ENCODE measurements around the gene SLC6A6.

SLC6A6 gene

DNA sequence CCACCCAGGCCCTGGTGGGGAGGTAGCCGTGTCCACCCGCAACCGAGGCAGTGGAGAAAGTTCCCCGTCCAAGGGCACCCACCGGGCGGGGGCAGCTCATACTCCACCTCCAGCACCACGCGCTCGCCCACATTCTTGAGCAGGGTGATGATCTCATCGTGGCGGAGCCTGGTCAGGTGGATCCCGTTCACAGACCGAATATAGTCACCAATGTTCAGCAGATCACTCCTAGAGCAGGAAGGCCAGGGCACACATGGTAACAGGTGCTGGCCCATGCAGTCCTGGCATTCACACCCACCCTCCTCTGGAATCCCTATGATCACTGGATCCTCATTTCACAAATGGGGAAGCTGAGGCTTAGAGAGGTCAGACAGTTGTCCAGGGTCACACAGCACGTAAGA lies 121.9 kb downstream of the SLC6A6 start:
- DNase-seq (ENCODE audit: low read depth), result no peak

DNA sequence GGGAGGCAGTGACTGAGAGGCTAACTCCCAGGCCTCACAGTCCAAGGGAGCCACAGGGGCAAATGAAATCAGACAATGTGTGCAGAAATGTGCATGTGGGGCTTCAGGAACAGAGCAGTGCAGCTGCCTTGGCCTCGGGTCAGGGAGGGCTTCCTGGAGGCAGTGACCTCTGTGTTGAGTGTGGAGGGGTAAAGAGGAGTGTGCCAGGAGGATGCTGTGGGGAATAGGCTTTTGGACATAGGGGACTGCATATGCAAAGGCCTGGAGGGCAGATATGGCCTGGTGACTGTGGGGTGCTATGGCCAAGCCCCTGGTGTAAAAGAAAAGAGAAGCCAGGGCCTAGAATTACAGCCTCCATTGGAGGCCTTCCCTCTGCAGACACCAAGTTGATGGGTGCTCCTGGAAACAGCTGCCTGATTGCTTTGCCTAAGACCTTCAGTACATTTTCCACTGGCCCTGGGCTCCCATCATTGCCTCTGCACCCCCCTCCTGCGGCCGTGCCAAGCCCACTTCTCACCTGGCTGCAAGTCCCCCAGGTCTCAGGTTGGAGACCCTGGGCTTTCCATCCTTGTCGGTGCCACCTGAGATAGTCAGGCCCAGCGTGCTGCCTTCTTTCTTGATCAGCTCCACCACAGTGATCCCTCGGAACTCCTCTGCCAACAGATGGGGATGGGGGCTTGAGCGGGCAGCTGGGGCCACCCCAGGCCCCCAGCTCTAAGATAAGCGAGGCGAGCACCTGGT lies 122.7 kb downstream of the SLC6A6 start:
- DNase-seq (ENCODE audit: low read depth), result no peak

DNA sequence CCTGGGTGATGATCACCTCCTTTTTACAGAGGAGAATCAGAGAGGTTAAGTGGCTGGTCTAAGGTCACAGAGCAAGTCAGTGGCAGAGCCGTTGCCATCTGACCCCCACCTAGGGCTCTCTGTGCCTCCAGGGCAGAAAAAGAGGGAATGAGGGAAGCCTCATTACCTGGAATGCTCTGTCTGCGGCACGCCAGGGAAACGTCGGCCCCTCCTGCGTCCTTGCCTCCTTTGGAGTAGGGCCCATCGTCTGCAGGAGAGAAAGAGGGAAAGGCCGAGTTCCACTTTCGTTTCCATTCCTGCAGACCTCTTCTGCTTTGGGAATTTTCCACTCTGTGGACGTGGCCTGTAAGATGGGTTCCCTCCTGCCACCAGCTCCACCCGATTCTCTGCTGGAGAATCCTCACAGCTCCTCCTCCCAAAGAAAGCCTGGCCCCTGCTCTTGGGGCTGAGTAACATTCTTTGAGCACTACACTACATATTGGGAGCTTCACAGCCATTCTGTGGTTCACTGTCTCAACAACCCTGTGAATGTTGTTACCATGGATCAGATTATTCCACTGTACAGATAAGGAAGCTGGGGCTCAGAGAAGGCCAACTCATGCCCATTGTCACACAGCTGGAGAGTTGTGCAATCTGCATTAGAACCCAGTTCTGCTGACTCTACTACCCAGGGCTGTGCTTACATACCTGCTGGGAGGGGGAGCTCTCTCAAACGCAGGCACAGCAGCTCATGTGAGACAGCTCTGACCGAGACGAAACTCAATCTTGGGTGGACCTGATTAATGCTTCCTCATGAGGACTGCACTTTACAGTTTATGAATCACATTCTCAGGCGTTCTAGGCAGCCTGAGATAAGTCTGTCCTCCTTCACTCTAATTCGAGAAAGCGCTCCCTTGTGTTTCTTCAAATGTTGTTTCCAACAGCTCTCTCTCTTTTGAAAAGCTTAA lies 123.6 kb downstream of the SLC6A6 start:
- no peak for DNase-seq (ENCODE audit: low read depth)

DNA sequence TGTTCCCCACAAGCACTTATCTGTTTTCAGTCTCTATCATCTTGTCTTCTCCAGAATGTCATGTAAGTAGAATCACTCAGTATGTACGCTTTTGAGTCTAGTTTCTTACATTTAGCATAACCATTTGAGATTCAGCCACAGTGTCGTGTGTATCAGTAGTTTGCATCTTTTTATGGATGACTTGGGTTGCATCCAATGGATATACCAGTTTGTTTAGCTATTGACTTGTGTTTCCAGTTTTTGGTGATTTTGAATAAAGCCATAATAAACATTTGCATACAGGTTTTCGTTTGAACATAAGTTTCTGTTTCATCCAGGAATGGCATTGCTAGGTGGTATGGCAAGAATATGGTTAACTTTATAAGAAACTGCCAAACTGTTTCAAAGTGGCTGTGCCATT lies 125.7 kb downstream of the SLC6A6 start:
- no peak for DNase-seq (ENCODE audit: low read depth)

DNA sequence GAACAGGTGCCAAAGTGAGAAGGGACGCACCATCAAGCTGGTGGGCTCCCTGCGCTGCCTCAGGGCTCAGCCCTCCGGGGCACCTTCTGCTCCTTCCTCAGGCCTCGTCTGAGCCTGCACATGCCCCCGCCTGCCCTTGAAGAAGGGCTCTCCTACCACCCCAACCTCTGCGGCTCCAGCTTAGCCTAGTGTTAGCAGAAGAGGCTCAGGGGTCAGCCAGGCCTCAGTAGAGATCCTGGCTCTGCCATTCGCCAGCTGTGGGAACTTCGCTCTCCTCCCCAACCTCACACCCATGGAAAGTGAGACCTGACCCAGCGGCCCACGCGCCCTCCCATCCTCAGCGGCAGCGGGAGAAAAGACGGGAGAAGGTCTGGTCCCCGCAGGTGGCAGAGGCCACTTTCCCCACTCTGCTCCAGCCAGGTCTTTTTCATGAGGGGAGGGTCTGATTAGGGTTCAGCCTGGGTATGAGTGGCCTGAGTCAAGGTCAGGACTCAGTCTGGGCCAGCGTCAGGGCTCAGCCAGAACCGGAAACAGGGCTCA lies 129.5 kb downstream of the SLC6A6 start:
- DNase-seq (ENCODE audit: low read depth), result no peak

DNA sequence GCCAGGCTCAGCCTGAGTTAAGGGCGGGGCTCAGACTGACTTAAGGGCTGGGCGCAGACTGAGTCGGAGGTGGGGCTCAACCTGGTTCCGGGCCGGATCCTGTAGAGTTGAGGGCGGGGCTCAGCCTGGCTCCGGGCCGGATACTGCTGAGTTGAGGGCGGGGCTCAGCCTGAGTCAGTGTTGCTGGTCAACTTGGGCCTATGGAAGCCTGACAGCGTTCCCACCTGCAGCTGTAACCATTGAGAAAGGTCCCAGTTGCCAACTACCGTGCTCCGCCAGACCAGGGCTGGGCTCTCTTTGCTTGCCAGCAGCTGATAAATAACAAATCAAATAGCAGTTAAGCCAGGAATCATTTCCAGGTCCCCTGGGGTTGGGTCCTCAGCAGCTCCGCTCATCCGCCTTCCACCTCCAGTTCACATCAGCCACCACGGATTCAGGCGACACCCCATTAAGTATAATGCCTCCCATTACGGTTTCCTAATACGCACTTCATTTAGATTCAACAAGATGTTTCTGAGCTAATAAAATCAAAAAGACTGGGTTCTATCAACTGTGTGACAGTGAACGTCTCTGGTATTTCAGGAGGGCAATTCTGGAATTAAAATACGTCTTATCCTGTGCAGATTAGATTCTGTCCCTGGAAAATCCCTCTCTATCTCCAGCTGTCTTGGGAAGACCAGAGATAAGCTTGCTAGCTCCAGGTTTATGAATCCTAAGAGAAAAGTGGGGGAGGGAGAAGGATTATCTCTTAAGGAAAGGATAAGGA lies 130.5 kb downstream of the SLC6A6 start:
- DNase-seq (ENCODE audit: low read depth), result no peak

DNA sequence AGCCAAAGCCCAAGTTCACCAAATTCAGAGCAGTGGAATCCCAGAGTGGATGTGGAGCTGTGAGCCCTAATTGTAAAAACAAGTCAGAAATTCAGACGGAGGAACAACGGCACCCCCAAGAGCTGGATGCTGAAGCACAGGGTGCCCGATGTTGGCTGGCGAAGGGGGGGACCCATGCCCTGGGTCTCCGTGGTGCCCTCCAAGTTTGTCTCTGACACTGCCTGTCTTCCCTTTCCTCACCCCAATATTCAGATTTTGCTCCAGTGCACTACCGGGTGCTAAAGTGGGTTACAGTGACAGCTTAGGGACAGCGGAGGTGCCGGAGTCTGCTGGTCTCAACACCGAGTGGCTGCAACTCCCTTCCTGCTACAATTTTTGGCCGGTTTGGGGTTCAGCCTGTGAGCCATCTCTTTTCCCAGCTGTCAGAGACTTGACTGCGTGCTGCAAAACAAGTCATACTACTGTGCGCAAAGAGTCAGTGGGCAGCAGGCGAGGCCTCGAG lies 131.1 kb downstream of the SLC6A6 start:
- DNase-seq (ENCODE audit: low read depth), result no peak

DNA sequence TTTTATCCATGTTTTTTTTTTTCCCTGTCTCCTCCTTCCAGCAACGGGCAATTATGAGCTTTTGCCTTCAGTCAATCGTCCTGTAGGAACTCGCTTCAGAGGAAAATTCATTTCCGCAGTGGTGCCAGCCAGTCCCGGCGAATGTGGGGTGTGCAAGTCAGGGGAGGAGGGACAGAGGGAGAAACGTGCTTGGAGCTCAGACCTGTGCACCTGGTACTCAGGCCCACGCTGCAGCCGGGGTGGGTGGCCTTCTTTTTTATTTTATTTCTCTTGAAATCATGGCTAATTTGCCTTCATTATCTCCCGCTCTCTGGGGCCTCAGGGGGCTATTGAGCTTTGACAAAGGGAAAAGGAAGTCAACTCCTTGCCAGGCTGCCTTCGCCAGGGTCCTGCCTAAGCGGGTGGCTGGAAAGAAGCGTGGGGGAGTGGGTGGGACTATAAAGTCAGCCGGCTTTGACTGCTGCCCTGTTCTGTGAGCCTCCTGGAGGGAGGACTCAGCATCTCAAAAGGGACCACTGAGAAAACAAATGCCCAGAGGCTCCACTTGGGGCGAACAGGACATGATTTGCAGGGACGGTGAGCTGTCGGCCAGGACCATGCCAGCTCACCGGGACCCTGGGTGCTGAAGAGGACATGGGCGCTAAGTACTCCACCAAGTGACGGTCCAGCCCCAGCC lies 132.2 kb downstream of the SLC6A6 start:
- DNase-seq (ENCODE audit: low read depth), result no peak

DNA sequence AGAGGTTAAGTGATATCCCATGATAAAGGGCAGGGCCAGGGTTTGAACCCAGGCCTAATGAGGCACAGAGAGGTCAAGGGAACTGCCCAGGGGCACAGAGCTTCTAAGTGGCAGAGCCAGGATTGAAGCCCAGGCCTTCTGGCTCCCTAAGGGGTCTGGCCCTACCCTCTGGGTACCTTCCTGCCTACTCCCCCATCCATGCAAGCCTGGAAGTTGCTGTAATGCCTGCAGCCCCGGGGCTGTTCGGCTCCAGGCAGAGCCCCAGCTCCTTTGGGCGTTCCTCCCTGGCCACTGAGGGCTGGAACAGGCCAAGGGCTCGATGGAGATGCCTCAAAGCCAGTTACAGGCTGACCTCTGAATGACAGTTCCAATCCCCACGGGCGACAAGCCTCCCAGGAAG lies 133.2 kb downstream of the SLC6A6 start:
- DNase-seq (ENCODE audit: low read depth), result no peak

DNA sequence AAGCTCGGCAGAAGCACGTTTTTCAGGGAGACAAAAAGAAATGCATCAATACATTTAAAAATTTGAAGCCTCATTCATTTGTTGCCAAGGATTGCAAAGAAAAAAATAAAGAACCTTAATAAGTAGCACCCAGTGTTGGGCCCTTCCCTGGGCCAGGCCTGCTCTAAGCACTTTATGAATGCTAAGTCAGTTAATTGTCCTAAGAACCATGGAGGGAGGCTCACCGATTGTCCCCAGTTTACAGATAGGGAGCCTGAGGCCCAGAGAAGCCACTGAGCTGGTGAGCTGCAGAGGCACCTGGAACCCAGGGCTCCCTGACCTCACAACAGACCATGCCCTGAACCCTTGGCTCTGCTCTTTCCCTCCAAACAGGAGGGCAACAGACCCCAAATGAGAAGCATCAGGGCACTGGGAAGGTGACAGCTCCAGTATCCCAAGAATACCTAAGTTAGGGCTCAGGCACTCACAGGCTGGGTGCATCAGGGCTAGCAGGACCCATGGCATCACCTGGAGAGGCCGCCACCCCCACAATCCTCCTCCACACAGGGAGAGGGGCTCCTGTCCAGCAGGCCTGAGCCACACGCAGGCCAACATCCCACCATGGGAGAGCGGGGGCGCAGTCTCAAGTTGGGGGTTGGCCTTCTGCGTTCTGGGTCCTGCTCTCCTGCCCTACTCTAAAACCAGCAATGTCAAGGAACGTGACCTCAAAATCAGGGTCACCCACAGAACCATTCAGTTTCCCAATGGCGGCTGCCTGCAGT lies 133.8 kb downstream of the SLC6A6 start:
- no peak for DNase-seq (ENCODE audit: low read depth)

DNA sequence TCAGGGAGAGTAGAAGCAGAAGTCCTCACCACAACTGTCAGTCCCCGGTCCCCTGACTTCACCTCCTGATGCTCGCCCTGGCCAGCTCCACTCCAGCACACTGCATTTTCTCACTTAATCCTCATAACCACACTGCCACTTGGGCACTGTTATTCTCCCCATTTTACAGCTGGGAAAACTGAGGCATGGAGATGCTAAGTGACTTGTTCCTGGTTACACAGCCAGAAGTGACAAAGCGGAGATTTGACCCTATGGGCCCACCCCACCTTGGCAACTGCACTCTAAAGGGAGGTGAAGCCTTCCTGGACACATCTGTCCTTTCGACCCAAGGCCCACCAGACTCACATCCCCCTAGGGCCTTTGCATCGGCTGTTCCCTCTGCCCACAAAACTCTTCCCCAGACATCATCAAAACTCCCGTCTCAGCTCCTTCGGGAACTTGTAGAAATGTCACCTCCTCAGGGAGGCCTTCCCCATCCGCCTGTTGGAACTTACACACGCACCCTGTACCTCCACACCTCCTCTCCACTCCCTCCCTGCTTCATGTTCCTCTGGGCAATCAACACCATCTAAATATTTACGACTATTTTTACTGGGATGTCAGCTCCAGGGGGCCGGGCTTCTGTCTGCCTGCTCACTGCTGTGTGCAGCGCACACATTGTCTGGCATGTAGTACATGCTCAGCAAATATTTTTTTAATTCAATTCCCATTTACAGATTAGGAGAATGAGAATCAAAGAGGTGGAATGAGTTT lies 134.6 kb downstream of the SLC6A6 start:
- DNase-seq (ENCODE audit: low read depth), result no peak

DNA sequence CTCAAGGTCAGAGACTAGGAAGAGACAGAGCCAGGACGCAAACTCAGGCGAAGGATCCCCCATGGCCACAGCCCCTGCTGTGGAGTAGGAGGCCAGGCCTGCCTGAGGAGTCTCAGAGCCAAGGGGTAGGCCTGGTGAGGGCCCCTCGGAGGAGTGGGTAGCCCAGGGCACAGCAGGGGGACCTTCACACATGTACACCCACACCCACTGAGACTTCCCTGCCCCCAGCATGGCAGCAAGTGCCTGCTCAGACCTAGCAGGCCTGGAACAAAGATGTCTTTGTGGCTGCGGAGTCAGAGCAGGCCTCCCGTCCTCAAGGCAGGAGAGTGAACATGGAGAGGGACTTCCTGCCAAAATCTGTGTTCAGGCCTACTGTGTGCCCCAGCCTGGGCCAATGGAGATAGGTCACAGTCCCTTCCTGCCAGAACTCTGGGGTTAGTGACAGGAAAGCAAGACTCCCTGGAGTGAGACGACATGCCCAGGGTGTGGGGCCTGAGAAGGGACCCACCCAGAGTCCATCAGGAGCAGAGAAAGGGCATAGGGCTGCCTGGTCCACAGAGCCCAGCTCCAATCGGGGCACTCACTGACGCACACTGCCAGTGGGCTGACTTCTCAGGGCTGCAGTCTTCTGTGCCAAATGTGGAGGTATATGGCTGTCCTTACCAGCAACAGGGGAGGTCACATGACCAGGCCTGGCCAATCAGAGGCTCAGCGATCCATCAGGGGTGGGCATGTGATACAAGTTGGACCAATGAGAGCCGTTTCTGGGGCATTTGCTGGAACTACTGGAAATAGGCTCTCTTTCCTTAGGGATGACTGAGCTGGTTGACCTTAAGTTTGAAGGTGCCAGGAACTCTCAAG lies 135.4 kb downstream of the SLC6A6 start:
- no peak for DNase-seq (ENCODE audit: low read depth)

DNA sequence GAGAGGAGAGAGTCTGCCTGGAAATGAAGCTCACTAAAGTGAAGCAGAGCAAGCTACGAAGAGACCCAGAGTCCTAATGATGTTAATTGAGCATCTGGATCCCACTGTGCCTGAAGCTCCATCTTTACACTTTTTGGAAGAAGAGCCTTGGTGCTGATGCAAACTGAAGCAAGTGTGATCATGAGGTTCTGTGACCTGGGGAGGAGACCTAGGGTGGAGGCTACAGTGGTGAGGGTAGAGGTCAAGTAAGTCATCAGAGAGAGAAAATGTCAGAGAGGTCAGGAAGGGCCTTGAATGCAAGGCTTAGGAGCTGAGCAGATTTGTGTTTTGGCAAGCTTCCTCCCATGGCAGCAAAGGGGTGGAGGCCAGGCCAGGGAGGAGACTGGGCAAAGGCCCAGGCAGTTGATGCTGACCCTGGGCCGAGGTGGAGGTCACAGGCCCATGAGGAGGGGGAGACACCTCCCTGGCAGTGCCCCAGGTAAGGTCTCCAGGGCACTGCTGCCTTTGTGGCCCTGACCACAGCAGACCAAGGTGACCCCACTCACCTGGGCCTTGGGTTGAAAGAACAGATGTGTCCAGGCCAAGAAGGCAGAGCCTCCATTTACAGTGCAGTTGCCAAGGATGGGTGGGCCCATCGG lies 136.2 kb downstream of the SLC6A6 start:
- DNase-seq (ENCODE audit: low read depth), result no peak
